HK-2 (cell line): ENCODE data around the gene ZMIZ2.

ENCODE experiments used
- DNase-seq: peaks from one replicate; pipeline ENCODE4 v3.0.0-alpha.2; 2018; ENCODE audit not compliant: unreplicated experiment

The ZMIZ2 gene

DNA sequence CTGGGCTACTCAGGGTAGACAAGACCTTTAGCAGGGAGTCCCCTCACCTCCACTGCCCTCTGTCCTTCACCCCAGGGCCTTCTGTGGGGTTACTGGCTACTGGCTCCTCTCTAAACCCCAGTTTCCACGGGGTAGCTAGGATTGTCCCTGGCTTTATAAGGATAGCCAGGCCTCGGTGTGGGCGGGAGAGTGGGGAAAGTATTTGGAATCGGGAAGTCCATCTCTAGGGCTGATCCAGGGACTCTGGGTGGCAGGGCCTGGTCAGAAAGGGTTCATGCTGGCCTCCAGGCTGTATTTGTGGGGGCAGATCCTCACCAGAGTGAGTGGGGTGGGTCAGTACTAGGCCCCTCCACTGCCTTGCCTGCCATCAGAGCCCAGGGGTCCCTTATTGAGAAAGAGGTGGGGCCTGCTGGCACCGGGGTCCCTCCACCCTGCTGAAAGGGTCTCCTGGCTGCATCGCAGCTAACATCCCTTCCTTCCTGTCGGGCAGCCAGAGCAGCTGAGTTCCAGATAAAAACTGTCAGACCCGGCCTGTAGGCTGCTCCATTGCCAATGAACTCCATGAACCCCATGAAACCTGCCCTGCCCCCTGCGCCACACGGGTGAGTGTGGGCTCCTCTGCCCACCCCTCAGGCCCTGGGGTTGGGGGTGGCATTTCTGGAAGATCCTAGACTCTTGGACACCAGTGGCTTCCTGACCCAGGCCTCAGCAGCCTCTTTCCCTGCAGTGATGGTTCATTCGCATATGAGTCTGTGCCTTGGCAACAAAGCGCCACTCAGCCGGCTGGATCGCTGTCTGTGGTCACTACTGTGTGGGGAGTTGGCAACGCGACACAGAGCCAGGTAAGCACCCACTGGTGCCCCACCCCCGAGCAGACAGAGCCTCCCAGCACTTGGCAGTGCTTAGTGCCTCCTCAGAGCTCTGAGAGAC lies 7.3 kb downstream of the ZMIZ2 start:
- no peak for DNase-seq

DNA sequence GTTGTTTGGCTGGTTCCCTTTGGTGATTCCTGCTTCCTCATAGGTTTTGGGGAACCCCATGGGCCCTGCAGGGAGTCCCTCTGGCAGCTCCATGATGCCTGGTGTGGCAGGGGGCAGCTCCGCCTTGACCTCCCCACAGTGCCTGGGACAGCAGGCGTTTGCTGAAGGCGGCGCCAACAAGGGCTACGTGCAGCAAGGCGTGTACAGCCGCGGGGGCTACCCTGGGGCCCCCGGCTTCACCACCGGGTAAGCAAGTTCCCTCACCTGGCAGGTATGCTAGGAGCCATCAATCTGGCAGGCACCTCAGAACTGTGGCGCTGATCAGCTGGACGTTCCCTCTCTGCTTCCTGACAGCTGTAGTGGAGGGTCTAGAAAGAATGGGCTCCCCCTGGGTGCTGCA lies 8.3 kb downstream of the ZMIZ2 start:
- no peak for DNase-seq

DNA sequence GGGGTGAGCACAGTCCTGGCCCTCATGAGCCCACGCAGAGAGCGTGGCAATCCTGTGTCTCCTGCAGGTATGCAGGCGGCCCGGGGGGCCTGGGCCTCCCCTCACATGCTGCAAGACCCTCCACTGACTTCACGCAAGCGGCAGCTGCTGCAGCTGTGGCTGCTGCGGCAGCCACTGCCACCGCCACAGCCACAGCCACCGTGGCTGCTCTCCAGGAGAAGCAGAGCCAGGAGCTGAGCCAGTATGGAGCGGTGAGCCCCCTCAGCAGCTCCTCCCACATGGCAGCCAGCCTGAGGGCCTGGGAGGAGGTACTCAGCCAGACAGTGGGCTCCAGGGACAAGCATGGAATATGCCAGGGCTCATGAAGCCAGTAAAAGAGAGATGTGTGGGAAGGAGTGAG lies 8.7 kb downstream of the ZMIZ2 start:
- no peak for DNase-seq

DNA sequence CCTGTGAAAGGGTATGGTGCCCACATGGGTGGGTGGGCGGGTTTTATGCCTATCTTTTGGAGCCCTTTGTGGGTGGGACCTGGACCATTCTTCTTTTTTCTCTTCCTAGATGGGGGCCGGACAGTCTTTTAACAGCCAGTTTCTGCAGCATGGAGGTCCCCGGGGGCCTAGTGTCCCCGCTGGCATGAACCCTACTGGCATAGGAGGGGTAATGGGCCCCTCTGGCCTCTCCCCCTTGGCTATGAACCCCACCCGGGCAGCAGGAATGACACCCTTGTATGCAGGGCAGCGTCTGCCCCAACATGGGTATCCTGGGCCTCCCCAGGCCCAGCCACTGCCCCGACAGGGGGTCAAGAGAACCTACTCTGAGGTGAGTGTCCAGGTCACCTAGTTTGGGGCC lies 9.1 kb downstream of the ZMIZ2 start:
- no peak for DNase-seq

DNA sequence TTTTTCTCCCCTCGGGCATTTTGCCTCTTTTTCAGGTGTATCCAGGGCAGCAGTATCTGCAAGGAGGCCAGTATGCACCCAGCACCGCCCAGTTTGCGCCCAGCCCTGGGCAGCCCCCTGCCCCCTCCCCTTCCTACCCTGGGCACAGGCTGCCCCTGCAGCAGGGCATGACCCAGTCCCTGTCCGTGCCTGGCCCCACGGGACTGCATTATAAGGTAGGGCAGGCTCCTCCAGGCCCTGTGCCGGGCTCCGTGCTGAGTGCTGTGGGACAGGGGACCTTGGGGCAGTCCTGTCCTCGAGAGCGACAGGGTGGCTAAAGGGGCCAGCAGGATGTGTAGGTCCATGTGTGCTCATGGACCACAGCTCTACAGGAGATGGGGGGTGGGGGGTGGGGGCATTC lies 10.6 kb downstream of the ZMIZ2 start:
- DNase-seq: no peak

DNA sequence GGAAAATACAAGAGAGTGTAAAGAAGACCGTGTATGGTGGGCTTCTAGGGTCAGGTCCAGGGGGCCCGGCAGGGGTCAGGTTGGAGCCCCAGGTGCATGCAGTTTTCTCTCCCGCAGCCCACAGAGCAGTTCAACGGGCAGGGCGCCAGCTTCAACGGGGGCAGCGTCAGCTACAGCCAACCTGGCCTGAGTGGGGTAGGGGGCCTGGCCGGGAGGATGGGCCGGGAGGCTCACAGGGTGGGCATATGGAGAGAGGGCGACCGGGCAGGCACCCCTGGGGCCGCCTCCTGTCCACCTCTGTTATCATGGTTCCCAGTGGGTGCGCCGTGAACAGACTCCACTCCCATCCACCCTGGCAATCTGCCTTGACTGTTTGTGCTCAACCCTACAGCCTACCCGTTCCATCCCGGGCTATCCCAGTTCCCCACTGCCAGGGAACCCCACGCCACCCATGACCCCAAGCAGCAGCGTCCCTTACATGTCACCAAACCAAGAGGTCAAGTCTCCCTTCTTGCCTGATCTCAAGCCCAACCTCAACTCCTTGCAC lies 11.5 kb downstream of the ZMIZ2 start:
- DNase-seq: no peak

DNA sequence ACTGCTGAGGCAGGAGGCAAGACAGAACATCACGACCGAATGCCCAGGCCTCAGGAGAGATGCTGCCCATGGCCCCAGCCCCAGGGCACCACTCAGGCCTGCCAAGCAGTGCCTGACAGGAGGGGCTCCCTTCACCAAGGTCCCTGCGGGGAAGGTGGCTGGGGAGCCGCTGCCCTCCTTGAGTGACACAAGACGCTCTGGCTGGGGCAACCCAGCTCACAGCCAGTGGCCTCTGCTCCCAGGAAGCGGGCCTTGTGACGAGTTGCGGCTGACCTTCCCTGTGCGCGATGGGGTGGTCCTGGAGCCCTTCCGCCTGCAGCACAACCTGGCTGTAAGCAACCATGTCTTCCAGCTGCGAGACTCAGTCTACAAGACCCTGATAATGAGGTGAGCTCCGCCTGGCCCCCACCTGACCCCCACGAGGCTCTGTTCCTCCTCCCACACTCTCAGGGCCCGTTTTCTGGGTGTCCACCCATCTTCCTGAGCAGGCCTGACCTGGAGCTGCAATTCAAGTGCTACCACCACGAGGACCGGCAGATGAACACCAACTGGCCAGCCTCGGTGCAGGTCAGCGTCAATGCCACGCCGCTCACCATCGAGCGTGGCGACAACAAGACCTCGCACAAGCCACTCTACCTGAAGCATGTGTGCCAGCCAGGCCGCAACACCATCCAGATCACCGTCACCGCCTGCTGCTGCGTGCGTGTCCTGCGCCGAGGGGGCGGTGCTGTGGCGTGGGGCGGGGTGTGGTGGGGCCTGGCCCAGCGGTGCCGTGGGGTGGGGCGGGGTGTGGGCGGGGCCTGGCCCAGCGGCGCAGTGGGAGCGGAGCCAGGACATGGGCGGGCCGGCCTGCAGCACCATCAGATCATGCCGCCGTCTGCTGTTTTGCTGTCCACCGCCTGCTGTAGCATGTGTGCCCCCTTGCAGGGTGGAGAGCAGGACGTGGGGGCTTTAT lies 12.8 kb downstream of the ZMIZ2 start:
- no peak for DNase-seq

DNA sequence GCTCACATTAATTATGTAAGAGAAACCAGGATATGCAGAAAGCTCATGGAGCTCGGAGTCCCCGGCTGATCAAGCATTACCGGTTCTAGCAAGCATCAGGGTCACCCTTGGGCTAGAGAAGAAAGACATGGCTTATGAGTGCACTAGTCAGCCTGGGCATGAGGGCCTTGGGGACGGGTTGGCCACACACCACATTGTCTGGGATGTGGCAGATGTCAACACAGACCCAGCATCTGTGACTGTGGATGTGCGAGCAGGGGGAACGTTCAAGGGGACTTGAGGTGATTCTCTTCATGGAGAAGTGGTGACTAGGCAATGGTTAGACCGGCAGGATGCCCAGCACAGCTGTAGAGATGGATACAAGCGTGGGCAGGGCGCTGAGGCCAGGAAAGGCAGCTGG lies 13.7 kb downstream of the ZMIZ2 start:
- no peak for DNase-seq

DNA sequence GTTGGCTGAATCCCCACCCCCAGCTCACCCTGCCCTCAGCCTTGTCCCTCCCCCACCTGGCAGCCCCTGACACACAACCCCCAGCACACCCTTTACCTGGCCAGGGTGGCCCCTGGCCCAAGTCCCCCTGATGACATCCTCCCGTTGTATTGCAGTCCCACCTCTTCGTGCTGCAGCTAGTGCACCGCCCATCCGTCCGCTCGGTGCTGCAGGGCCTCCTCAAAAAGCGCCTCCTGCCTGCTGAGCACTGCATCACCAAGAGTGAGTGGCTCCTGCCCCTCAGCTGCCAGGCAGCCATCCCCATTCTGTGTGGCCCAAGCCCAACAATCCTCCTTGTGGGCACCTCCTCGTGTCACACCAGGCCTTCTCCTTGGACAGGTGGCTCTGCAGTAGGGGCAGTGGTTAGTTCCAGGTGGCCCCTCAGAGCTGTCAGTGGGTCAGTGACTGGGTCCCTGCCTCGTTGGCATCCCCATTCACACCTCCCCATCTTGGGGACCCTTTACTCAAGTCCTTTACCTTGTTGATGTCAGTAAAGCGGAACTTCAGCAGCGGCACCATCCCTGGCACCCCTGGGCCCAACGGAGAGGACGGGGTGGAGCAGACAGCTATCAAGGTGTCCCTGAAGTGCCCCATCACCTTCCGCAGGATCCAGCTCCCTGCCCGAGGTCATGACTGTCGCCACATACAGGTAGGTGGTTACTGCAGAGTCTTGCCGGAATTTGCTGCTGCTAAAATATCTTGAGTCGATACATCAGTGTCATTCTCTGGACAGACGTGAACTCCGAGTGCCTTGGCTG lies 14.3 kb downstream of the ZMIZ2 start:
- no peak for DNase-seq

DNA sequence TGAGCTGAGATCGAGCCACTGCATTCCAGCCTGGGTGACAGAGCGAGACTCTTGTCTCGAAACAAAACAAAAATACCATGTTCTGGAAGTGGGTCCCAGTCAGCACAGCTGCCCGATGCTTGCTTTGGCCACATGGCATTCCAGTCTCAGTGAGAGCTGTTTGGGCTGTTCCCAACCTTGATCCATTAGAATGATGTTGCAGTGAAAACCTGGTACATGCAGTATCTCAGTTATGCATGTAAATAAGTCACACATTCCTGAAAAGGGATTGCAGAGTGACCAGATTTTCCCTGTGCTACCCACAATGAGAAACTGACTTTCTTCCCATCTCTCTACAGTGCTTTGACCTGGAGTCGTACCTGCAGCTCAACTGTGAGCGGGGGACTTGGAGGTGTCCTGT lies 15.4 kb downstream of the ZMIZ2 start:
- DNase-seq: no peak

DNA sequence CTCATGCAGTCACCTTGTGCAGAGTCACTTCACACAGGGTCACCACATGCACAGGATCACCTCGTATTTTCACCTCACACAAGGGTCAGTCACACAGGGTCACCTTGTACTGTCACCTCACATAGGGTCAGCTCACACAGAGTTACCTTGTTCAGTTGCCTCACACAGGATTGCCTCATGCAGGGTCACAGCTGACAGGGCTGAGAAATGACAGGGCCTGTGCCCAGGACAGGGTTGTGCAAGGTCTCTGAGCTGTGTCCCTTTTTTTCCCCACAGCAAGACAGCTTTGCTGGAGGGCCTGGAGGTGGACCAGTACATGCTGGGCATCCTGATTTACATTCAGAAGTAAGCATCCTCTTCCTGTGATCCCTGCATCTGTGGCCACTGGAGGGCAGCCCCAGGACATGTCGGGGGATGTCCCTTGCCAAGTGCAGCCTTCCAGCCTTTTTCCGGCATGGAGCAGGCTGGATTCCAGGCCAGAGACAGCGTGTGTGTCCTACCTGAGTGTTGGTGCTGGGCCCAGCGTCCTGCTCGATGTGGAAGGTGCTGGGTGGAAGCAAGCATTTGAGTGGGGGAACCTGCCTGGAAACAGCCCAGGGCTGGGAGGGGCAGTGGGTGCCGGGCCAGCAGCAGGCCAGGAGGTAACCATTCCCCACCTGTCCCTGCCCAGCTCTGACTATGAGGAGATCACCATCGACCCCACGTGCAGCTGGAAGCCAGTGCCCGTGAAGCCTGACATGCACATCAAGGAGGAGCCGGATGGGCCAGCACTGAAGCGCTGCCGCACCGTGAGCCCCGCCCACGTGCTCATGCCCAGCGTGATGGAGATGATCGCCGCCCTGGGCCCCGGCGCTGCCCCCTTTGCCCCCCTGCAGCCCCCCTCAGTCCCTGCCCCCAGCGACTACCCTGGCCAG lies 16.3 kb downstream of the ZMIZ2 start:
- no peak for DNase-seq

DNA sequence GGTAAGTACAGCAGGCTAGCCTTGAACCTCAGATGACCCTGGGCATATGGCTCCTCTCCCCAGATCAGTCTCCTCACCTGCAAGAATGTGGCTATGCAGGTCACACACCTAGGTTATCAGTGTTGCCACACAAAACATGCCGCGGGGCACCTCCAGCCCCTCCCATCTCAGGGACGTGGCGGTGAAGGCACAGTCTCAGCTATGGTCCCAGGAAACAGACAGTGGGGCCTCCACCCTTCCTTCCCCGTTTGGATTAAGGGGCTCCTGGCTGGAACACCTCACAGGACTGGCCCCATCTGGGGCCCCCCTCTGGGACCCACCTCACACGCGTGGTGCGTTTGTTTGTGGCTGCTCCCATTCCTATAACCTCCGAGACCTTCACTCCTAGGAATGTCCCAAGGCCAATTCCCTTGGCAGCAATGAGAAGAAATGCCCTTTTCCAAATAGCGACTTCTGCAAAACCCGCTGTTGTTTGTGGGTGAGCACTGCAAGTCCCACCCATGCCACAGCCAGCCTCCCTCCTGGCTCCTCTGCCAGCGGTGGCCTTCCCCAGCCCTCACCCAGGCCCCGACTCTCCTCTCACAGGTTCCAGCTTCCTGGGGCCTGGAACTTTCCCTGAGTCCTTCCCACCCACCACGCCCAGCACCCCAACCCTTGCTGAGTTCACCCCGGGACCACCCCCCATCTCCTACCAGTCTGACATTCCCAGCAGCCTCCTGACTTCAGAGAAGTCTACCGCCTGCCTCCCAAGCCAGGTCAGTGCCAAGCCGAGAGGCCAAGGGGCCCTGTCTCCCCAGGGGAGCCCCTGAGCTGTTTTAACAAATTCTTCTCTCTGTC lies 17.1 kb downstream of the ZMIZ2 start:
- no peak for DNase-seq

DNA sequence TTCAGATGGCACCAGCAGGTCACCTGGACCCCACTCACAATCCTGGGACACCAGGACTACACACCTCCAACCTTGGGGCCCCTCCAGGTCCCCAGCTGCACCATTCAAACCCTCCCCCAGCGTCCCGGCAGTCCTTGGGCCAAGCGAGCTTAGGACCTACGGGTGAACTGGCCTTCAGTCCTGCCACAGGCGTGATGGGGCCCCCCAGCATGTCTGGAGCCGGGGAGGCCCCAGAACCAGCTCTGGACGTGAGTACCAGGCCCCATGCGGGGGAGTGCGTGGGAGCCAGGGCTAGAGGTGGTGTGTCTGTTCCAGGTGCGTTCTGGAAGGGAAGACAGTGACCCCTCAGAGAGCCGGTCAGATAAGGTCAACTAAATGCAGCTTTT lies 17.8 kb downstream of the ZMIZ2 start:
- DNase-seq: no peak

DNA sequence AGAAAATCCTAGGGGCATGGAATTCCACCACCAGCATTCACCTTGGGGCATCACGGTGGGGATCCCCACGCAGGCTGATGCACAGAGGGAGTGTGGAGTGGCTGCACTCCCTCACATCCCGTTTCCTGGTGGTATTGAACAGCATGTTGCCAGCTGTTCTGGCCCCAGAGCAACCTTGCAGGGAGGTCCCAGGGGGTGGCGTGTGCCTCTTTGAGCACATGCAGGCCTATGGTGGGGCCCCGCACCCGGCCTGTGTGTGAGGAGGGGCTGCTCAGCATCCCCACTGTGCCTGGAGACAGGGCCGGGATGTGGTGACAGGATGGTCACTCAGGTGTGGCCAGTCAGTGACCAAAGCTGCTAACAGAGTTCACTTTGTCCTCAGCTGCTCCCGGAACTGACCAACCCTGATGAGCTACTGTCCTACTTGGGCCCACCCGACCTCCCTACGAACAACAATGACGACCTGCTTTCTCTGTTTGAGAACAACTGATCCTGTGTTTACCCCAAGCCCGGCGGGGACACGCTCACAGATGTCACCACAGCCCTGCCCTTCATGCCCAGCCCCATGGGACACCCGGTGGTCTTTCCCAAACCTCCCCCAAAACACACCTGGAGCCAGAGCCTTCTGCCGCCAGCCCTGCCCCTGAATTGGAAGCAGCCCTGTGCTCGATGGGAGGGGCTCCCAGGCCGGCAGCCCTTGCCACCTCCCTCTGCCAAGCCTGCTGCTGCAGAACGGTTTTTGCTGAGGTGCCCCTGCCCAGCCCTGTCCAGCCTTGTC lies 18.7 kb downstream of the ZMIZ2 start:
- DNase-seq: no peak

DNA sequence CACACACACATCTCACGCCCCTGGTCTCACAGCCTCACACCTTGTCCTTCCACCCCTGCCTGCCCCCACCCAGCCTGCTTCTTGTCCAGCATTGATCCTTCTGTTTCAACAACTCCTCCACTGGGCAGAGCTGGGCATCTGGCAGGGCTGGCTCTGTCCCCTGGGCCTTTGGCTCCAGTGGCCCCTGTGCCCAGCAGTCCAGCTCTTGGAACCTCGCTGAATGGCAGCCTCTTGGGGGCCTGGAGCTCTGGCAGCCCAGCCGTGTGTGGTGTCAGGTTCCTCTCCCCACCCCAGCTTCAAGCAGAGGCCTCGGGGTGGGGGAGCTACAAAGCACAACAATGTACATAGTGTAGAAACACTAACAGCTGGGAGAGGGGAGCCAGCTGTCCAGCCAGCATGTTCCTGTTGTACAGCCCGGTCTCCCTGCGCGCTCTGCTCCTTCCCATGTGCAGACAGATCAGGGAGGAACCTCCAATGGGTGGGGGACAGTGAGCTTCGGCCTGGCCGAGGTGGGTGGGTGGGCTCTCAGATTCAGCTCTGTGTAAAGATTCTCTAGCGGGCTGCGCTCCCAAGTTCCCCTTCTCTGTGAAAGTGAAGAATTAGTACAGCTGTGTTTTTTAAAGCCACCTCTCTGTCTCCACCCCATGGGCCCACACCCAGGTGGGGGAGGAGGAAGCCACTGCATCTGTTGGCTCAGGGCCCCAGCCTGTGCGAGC lies 19.4 kb downstream of the ZMIZ2 start:
- no peak for DNase-seq

DNA sequence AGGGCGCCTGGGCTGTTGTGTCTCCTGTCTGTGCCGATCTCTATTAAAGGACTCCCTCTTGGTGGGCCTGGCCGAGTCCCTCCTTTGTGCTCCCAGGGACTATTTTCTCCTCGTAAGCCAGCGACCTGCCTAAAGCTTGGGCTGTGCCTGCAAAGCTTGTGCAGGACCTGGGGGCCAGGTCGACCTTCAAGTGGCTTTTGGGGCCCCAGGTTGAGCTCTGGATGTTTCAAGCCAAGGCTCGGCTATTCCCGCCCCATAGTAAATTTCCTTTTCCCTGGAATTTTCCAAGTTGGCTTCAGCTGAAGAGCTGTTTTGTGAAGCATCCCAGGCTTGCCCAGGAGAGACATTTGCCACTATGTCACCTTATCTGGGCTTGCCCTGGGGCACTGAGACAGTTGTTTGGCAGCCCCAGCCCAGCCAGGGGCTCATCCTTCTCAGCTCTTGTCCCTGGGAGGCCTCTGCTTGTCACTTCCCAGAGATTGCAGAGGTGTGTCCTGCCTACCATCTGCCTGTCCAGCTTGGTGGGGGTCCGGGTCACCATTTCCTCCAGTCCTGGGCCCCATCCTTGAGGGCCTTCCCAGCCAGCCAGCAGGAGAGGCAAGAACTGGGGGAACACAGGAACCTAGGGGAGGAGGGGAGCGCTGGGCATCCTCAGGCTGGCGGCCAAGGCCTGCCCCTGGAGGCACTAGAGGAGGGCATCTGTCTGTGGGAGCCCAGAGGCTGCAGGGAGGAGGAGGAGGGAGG lies 20.2 kb downstream of the ZMIZ2 start:
- peak; percentile 25 for DNase-seq

DNA sequence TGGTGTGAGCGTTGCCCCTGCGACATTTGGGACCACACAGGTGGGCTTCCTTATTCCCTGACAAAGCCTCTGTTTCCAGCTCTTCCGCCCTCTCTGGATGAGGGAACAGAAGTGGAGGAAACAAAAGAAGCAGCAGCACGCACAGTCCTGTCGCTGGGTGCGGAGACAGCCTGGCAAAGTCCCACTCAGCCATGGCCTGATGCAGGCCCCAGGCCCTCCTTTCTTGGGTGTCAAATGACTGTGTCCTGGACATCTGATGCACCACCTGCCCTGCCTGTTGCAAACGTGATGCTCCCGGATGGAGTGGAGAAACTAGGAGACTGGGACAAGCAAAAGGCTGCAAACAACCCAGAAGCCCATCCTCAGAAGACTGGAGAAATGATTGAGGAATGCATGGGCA lies 20.7 kb downstream of the ZMIZ2 start:
- DNase-seq: peak; percentile 33
